Measurements from ENCODE around the gene ARG2. TPM values are rescaled to one million over a fixed set of nuclear protein-coding genes. Genes with fewer than 3 reads are reported as not detected.

ARG2 gene
- total RNA-seq, 1 experiment from 2014 or later, result 7.0 TPM

DNA sequence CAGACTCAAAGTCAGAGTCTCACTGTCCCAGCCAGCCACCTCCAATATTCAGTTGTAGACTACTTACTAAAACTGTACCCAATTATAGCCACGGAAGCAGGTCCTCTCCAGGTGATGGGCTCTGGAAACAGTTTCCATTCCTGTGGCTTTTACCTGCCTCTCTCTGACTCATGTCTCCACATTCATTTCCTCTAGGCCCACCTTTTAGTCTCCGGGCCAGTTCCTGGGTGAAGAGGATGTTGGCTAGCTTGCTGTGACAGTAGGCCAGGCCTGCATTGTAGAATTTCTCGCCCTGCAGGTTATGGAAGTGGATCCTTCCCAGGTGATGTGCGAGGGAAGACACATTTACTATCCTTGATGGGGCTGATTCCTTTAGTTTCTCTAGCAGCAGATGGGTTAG is 70.3 kb downstream of the ARG2 start:
- Histone ChIP-seq H3K79me2 (ENCODE audit: insufficient read depth, low read length) (peaks cover 42% of the 10 kb centered on the region), H3K4me3 (replicated peaks in 1 of 2; ENCODE audit: low read depth in 1 of 2, low read length in 2 of 2) (no peak overlapping the region), H3K4me1 (ENCODE audit: control insufficient read depth in 1 of 2, insufficient read depth in 2 of 2, low read length in 2 of 2) (peaks cover 6 to 16% of the 10 kb centered on the region in 2 experiments; a peak in 3 of 4 replicates), H3K9ac (ENCODE audit: low read length) (no peak overlapping the region), H3K36me3 (ENCODE audit: control insufficient read depth in 1 of 2, insufficient read depth in 2 of 2, low read length in 2 of 2) (peaks cover 38 to 63% of the 10 kb centered on the region in 2 experiments), H3K9me3 (ENCODE audit: control insufficient read depth in 1 of 2, insufficient read depth in 1 of 2, low read depth in 1 of 2, low read length in 2 of 2) (no peaks in the 10 kb centered on the region), H2AFZ (ENCODE audit: low read depth, low read length, poor library complexity, severe bottlenecking) (no peak overlapping the region), H4K20me1 (ENCODE audit: insufficient read depth) (no peaks in the 10 kb centered on the region), H3K27me3 (ENCODE audit: insufficient read depth, low read length) (no peaks in the 10 kb centered on the region), H3K27ac (ENCODE audit: low read depth, low read length) (no peak overlapping the region), H3K9me2 (ENCODE audit: insufficient read depth) (no peaks in the 10 kb centered on the region), H3K4me2 (ENCODE audit: low read length) (no peak overlapping the region)
- TF ChIP-seq EZH2 (IDR thresholded peaks at IDR 0.05) (no peak), EGR1 (IDR thresholded peaks at IDR 0.05; ENCODE audit: low read depth) (no peak), ZNF274 (IDR thresholded peaks at IDR 0.05; ENCODE audit: low read depth, low read length) (no peak), SRF (IDR thresholded peaks at IDR 0.05; ENCODE audit: low read depth) (no peak), CEBPB (IDR thresholded peaks at IDR 0.05; ENCODE audit: low read depth) (no peak), JUND (IDR thresholded peaks at IDR 0.05) (no peak), SP1 (IDR thresholded peaks at IDR 0.05; ENCODE audit: low read depth) (no peak), POLR2AphosphoS5 (IDR thresholded peaks at IDR 0.05; ENCODE audit: low read depth, low read length) (no peak), ZFX (IDR thresholded peaks at IDR 0.05) (no peak), FOSL1 (IDR thresholded peaks at IDR 0.05; ENCODE audit: low read depth) (no peak), YY1 (IDR thresholded peaks at IDR 0.05; ENCODE audit: extremely low read depth, insufficient replicate concordance, low read depth, low read length) (no peak), SIN3A (IDR thresholded peaks at IDR 0.05; ENCODE audit: low read depth) (no peak)
- TF ChIP-seq, protein P1, sequence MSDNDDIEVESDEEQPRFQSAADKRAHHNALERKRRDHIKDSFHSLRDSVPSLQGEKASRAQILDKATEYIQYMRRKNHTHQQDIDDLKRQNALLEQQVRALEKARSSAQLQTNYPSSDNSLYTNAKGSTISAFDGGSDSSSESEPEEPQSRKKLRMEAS (IDR thresholded peaks at IDR 0.05), result no peak
- TF ChIP-seq, protein P2, sequence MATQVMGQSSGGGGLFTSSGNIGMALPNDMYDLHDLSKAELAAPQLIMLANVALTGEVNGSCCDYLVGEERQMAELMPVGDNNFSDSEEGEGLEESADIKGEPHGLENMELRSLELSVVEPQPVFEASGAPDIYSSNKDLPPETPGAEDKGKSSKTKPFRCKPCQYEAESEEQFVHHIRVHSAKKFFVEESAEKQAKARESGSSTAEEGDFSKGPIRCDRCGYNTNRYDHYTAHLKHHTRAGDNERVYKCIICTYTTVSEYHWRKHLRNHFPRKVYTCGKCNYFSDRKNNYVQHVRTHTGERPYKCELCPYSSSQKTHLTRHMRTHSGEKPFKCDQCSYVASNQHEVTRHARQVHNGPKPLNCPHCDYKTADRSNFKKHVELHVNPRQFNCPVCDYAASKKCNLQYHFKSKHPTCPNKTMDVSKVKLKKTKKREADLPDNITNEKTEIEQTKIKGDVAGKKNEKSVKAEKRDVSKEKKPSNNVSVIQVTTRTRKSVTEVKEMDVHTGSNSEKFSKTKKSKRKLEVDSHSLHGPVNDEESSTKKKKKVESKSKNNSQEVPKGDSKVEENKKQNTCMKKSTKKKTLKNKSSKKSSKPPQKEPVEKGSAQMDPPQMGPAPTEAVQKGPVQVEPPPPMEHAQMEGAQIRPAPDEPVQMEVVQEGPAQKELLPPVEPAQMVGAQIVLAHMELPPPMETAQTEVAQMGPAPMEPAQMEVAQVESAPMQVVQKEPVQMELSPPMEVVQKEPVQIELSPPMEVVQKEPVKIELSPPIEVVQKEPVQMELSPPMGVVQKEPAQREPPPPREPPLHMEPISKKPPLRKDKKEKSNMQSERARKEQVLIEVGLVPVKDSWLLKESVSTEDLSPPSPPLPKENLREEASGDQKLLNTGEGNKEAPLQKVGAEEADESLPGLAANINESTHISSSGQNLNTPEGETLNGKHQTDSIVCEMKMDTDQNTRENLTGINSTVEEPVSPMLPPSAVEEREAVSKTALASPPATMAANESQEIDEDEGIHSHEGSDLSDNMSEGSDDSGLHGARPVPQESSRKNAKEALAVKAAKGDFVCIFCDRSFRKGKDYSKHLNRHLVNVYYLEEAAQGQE (IDR thresholded peaks at IDR 0.05; ENCODE audit: low read depth), result no peak
- TF ChIP-seq, protein P3, sequence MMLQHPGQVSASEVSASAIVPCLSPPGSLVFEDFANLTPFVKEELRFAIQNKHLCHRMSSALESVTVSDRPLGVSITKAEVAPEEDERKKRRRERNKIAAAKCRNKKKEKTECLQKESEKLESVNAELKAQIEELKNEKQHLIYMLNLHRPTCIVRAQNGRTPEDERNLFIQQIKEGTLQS (IDR thresholded peaks at IDR 0.05), result no peak
- TF ChIP-seq, protein P4, sequence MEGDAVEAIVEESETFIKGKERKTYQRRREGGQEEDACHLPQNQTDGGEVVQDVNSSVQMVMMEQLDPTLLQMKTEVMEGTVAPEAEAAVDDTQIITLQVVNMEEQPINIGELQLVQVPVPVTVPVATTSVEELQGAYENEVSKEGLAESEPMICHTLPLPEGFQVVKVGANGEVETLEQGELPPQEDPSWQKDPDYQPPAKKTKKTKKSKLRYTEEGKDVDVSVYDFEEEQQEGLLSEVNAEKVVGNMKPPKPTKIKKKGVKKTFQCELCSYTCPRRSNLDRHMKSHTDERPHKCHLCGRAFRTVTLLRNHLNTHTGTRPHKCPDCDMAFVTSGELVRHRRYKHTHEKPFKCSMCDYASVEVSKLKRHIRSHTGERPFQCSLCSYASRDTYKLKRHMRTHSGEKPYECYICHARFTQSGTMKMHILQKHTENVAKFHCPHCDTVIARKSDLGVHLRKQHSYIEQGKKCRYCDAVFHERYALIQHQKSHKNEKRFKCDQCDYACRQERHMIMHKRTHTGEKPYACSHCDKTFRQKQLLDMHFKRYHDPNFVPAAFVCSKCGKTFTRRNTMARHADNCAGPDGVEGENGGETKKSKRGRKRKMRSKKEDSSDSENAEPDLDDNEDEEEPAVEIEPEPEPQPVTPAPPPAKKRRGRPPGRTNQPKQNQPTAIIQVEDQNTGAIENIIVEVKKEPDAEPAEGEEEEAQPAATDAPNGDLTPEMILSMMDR (IDR thresholded peaks at IDR 0.05 in 2 of 3, conservative IDR thresholded peaks at IDR 0.05 in 1 of 3; ENCODE audit: borderline replicate concordance in 1 of 3, insufficient read depth in 1 of 3, low read depth in 2 of 3, low read length in 2 of 3), result no peak
- CTCF ChIA-PET, result no interaction called here
- DNase-seq (ENCODE audit: low read depth, low spot score), result no peak
- POLR2A ChIA-PET, result interaction anchor here (1.0 kb wide), 1 partner anchor 11 kb away, joined by 7 read pairs; no protein-coding TSS in a partner anchor
- ATAC-seq, result no peak
- intact Hi-C loops (cut with micrococcal nuclease), result no loop called here
- RAD21 ChIA-PET (ENCODE audit: low non-redundant PET in 1 of 2, low total read pairs in 2 of 2, uncharacterized antibody in 2 of 2, unreplicated experiment in 2 of 2), result no interaction called here
- no TSS peak for BruUV-seq (replicated peaks)
